ENCODE data around the gene PLSCR5. TPM values are rescaled to one million over a fixed set of nuclear protein-coding genes. Genes with fewer than 3 reads are reported as not detected.
A peak's percentile ranks its signal among the peaks of the same experiment; 100 is the strongest.

Gene PLSCR5
- total RNA-seq, 3 donors from 2014 or later: not detected

DNA sequence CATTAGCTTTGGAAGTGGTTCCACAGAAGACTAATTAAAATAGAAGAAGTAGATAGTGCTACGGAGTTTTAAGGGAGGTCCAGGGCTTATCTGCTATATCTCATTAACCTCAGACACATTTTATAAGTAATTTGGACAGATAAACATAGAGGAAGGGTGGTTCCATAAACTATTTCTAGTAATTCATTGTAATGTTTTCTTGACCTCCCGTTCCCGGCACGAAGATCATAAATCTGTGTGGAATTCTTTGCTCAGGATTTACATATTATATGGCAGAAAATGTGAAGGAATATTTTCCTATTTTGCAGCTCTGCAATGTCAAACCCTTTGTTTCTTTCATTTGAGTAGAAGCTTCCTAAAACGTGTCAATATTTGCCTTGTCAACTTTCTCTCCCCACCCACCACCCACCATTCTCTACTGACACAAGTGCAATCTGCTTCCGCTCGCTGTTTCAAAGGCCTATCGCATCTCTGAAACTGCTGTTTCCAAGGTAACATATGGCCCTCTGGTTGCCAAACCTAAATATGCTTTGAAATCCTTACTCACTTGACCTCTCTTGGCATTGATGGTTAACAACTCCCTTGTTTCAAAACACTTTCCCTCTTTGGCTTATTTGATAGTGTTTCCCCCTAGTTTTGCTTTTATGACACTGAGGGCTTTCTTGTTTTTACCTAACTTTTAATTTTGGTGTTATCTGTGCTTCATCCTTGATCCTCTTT is 21.4 kb upstream of the PLSCR5 start:
- ATAC-seq: no peak
- no peak for DNase-seq
- Histone ChIP-seq H3K9me3 (no peaks in the 10 kb centered on the region), H3K4me3 (no peak overlapping the region), H3K36me3 (ENCODE audit: low read depth) (no peaks in the 10 kb centered on the region), H3K4me1 (ENCODE audit: low read depth) (no peaks in the 10 kb centered on the region)
- intact Hi-C loops (cut with DNase I, micrococcal nuclease): no loop called here
- TF ChIP-seq, protein P1, sequence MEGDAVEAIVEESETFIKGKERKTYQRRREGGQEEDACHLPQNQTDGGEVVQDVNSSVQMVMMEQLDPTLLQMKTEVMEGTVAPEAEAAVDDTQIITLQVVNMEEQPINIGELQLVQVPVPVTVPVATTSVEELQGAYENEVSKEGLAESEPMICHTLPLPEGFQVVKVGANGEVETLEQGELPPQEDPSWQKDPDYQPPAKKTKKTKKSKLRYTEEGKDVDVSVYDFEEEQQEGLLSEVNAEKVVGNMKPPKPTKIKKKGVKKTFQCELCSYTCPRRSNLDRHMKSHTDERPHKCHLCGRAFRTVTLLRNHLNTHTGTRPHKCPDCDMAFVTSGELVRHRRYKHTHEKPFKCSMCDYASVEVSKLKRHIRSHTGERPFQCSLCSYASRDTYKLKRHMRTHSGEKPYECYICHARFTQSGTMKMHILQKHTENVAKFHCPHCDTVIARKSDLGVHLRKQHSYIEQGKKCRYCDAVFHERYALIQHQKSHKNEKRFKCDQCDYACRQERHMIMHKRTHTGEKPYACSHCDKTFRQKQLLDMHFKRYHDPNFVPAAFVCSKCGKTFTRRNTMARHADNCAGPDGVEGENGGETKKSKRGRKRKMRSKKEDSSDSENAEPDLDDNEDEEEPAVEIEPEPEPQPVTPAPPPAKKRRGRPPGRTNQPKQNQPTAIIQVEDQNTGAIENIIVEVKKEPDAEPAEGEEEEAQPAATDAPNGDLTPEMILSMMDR (IDR thresholded peaks at IDR 0.05): no peak

DNA sequence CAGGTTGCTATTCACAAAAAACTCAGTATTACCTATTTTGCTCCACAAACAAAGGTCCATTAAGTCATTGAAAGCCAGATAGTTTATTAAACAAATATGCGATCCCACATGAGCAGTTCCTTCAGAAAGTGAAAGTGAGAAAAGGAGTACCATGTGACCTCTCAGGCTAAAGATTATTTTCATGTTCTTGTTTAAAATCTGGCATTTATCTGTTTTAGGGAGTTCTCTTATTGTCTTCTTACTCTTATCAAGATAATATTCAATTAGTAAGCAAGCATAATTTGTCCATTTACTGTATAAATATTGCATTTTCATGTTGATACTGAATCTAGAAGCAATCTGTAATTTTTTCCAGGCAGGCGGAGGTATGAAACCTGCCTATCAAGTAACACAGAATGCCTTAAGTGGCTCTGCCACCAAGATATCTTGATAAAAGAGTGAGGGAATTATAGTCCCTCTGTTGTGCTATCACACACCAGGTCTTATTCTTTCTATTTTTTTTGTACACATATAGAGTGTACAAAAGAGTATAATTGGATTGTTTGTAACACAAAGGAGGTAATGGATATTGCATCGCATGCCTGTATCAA is 20.1 kb upstream of the PLSCR5 start:
- no peak for DNase-seq
- Histone ChIP-seq H3K4me3 (no peak overlapping the region), H3K9me3 (no peaks in the 10 kb centered on the region), H3K36me3 (ENCODE audit: low read depth) (no peaks in the 10 kb centered on the region), H3K4me1 (ENCODE audit: low read depth) (no peaks in the 10 kb centered on the region)
- intact Hi-C loops (cut with DNase I, micrococcal nuclease): no loop called here
- peak; percentile 51 for ATAC-seq
- TF ChIP-seq, protein P1 (IDR thresholded peaks at IDR 0.05): no peak

DNA sequence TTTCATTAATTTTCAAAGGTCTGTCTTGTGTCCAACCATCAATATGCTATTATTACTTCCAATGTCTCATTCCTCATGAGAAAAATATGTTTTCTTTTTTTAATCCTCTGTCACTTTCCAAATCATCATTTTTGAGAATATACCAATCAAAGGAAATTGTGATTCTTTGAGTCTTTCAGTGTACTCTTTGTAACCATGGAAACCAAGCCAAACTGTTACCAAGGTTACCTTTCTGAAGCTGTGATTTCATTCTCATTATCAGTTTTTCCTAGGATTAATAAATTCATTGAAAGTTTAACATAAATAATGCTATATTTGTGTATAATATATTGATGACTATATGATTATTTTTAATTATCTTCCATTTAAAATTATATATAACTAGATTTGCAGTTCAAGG is 16.6 kb upstream of the PLSCR5 start:
- intact Hi-C loops (cut with DNase I, micrococcal nuclease): no loop called here
- Histone ChIP-seq H3K4me1 (ENCODE audit: low read depth) (no peaks in the 10 kb centered on the region), H3K9me3 (no peaks in the 10 kb centered on the region), H3K36me3 (ENCODE audit: low read depth) (no peaks in the 10 kb centered on the region), H3K4me3 (no peak overlapping the region)
- DNase-seq (no peak), ATAC-seq (no peak)
- TF ChIP-seq, protein P1 (IDR thresholded peaks at IDR 0.05): no peak

DNA sequence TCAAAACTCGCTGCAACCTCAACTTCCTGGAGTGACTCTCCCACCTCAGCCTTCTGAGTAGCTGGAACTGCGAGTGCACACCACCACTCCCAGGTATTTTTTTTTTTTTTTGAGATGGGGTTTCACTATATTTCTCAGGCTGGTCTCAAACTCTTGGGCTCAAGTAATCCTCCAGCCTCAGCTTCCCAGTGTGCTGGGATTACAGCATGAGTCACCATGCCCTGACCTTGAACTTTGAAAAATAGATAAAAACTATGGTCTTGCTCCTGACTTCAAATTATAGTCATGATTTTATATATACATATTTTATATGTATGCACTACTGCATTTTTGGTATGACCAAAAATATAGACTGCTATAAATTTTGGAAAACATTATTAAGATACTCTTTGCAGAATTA is 6.9 kb upstream of the PLSCR5 start:
- intact Hi-C loops (cut with DNase I, micrococcal nuclease): no loop called here
- no peak for DNase-seq
- Histone ChIP-seq H3K9me3 (no peaks in the 10 kb centered on the region), H3K36me3 (ENCODE audit: low read depth) (no peaks in the 10 kb centered on the region), H3K4me3 (no peak overlapping the region), H3K4me1 (ENCODE audit: low read depth) (no peaks in the 10 kb centered on the region)
- no peak for ATAC-seq
- TF ChIP-seq, protein P1 (IDR thresholded peaks at IDR 0.05): no peak

DNA sequence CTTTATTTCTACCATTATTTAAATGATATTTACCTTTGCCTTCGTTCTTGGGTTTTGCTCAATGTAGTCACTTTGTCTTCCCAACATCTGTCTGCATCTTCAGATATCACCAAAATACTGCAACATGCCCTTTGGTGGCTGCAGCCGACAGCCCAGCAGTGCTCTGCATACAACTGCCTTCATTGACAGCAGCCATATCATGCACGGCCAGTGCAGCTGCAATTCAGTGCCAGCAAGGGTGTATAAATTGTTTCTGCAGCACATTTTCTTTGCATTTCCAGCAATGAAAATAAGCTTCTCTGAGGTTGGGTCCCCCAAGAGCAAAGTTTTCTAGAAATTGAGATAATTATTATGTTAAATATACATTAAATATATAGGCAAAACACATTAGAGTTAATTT is 6.0 kb upstream of the PLSCR5 start:
- TF ChIP-seq, protein P1 (IDR thresholded peaks at IDR 0.05): no peak
- no peak overlapping the region for H3K4me3 ChIP-seq
- no peaks in the 10 kb centered on the region for H3K4me1 ChIP-seq (ENCODE audit: low read depth)
- H3K36me3 ChIP-seq (ENCODE audit: low read depth): no peaks in the 10 kb centered on the region
- intact Hi-C loops (cut with DNase I, micrococcal nuclease): no loop called here
- no peak for DNase-seq
- no peak for ATAC-seq
- no peaks in the 10 kb centered on the region for H3K9me3 ChIP-seq

Data from mucosa of descending colon (tissue), 3 donors.